Renal cortical epithelial cell (primary cell): Measurements from ENCODE around the gene P2RX3. TPM values are rescaled to one million over a fixed set of nuclear protein-coding genes. Genes with fewer than 3 reads are reported as not detected.

Experiments used
- DNase-seq: peaks from one replicate; pipeline ENCODE4 v3.0.0-alpha.2; 2011; ENCODE audit warnings: low read depth
- total RNA-seq: library from RNA; depleted of rRNA; stranded (reverse); fragments of >200 nt; gene quantifications from 2 replicates; pipeline ENCODE4 v1.2.3, GENCODE V29; 2014

The P2RX3 gene
- total RNA-seq, 1 donor from 2014 or later = not detected

DNA sequence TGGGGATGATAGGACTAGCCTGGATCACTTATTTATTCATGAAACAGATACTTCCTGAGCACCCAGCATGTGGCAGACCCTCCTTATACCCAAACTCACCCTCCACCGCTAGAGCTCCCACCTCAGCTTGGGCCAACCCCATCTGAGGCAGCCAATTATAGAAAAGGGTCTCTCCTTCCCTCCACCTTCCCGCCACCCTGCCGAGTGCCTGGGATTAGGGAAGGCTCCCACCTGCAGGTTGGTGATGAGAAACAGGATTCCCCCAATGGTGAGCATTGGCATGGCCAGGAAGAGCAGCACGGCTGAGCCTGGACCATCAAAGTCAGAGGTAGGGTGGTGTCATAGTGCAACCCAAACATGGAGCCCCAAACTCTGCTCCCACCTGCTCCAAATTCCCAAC is 82.9 kb downstream of the P2RX3 start:
- no peak for DNase-seq

DNA sequence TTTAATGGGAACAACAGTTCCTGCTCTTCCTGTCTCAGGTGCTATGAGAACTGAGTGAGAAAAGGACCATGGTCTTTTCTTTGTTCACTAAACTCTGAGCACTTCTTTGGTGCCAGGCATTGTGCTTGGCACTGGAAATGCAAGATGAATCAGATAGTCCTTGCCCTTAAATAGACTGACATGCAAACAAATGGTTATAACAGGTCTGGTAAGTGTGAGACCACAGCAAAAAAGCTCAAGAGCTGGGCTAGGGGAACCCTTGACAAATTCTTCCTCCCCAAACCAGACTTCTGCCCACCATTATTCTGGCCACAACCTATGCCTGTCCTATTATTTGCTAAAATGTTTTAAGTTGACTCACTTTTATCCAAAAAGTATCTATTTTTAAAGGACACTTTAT is 83.7 kb downstream of the P2RX3 start:
- no peak for DNase-seq

Other genes with a start within 250 kb of the P2RX3 start
- gene LRRC55, start 156.4 kb upstream of the P2RX3 start, total RNA-seq = not detected in 2 replicates
- not detected in 2 replicates for gene APLNR, start 101.1 kb upstream of the P2RX3 start, total RNA-seq
- 91.3 and 157 TPM in 2 replicates for gene TNKS1BP1, start 13.4 kb upstream of the P2RX3 start, total RNA-seq
- gene SSRP1, start 2.5 kb upstream of the P2RX3 start, total RNA-seq = 55.0 and 120 TPM in 2 replicates
- not detected in 2 replicates for gene PRG3, start 42.8 kb downstream of the P2RX3 start, total RNA-seq
- not detected in 2 replicates for gene PRG2, start 52.3 kb downstream of the P2RX3 start, total RNA-seq
- gene SLC43A3, start 88.8 kb downstream of the P2RX3 start, total RNA-seq = 46.4 and 47.9 TPM in 2 replicates
- gene RTN4RL2, start 122.2 kb downstream of the P2RX3 start, total RNA-seq = 0.05 TPM in 1 of 2 replicates, not detected in the other
- gene SLC43A1, start 177.3 kb downstream of the P2RX3 start, total RNA-seq = 1.2 TPM in 2 replicates
- 16.6 and 59.0 TPM in 2 replicates for gene TIMM10, start 192.4 kb downstream of the P2RX3 start, total RNA-seq
- not detected in 2 replicates for gene SMTNL1, start 199.2 kb downstream of the P2RX3 start, total RNA-seq
- gene UBE2L6, start 229.3 kb downstream of the P2RX3 start, total RNA-seq = 24.7 and 38.3 TPM in 2 replicates